HG03442 (cell line): Measurements from ENCODE around the gene BMAL1.

Experiments
- ATAC-seq: cut with Tn5 transposase; IDR thresholded peaks from one replicate; pipeline ENCODE4 v1.9.1; 2021; ENCODE audit warnings: mild to moderate bottlenecking, moderate library complexity; ENCODE audit not compliant: unreplicated experiment

The BMAL1 gene

DNA sequence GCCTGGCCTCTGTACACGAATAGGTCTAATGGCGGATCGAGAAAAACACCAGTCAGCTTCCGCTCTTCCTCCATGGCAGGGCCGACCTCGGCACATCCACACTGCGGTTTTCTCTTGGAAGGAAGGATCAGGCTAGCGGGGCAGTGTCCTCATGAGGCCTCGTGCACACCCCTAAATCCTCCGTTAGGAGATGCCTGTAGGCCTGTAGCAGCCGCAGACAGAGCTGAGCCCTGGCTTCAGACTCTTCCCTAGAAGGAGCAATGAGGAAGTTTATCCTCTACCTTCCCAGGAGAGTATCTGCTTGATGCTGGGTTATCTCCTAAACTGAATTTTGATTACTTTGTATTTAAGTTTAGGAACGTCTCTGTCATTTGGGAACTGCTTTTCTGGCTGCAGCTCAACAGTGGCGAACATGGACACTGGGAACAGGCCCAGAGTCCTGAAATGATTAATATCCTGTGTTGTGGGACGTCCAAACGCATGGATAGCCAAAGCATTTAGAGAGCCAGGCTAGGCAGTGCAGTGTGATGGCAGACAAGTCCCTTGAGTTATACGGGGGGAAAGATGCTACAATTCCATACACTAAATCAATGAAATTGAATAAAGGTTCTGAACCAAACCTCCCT is 16.5 kb upstream of the BMAL1 start:
- ATAC-seq: no peak

DNA sequence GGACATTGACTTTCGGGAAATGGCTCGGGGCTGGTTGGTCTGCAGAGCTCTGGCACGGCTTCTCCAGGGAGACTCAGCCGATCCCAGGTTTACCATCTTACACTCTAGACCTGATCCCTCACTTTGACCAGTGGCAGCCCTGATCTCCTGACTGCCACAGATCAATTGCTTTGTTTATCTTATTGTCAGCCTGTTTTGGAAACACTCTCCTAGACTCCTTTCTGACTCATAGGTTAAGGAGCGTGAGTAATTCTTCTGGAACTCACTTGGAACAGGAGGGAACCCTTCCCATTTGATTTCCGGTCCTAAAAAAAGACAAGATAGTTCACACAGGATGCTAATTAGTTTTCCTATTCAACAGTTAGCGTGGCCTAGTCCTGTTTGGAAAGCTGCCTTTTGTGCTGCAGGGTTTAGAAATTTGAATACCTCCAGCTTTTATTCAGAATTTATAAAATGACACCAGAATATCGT is 16.0 kb upstream of the BMAL1 start:
- no peak for ATAC-seq

DNA sequence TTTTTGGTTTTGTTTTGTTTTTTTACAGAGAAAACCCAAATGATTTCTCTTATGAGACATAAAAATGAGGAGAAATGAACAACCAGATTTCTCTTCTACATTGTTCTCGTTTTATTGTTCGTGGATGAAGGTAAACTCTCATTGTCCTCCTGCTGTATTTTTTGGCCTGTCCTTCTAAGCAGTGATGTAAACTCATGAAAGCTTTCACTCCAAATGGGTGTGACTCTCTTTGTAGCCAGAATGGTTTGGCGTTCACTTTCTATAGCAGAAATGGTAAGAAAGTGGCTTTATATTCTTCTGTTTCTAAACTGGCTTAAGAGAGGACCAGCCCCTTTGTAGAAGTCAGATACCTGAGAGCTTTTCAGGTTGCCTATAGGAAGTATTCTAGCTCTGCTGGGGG is 15.5 kb upstream of the BMAL1 start:
- no peak for ATAC-seq

DNA sequence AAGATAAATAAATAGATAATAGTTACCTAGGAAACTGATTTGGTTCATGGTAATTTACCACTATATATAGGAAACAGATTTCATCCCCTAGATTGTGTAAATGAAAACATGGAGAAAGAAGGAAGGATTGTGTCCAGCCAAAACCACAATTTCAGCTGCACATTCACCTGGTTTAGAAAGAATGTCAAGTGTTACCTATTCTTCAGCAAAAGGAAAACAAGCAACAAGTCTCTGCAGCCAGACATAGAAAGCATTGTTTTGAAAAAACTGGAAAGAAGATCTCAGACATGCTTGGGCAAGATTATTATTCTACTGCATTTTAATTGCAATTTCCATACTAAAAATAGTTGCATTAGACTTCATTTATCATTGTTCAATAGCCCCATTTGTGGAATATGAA is 8.8 kb upstream of the BMAL1 start:
- ATAC-seq: no peak

DNA sequence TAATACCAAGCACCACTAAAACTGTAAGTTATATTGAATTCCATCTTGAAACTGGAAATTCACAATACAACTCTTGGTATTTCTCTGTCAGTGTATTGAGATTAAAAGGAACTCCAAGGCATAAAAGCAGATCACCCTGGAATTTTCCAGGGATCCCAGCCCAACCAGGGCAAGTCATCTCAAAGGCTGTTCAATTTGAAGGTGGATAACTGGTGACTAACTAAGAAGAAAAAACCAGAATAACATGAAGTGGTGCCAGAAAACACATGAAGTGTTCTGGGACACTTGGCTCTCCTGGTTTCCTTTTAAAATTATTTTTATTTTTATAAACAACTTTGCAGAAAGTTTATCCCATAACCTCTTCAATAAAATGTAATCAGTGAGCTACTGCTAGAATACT is 7.8 kb upstream of the BMAL1 start:
- ATAC-seq: no peak

DNA sequence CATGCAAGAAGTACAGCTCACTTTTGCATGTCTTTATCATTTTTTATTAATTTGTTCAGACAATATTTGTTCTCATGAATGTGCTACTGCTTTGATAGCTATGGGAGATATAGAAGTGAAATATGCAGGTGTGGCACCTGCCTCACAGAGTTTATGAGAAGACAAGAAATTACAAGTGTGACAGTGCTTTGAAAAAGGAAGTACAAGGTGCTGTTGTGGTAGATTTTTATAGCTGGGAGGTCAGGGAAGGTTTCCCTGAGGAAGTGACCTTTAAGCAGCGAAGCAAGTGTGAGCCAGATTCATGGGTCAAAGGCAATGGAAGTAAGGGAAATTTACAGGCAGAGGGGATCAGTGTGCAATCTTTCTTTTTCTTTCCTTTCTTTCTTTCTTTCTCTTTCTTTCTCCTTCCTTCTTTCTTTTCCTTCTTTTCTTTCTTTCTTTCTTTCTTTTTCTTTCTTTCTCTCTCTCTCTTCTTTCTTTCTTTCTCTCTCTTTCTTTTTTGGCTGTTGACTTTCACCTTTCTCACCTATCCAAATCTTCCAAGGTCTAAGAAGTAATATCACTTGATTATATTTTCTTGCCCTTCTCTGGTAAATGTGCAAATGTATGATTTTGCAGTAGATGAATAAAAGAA is 6.4 kb upstream of the BMAL1 start:
- ATAC-seq: no peak

DNA sequence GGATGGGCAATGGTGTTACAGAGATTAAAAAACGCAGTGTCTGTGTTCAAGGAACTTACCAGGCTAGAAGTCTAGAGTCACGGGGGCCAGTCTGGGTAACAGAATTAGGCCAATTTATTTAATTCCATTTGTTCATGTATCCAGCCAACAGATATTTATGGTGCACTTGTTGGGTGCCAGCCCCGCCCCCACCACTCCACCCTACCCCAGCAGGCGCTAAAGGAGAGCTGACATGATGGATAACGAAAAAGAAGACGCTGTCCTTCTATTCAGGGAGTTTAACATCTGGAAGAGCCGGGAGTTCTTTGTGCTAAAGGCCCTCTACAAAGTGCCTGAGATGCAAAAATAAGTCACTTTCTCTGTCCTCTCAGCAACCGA is 1.1 kb upstream of the BMAL1 start:
- no peak for ATAC-seq

DNA sequence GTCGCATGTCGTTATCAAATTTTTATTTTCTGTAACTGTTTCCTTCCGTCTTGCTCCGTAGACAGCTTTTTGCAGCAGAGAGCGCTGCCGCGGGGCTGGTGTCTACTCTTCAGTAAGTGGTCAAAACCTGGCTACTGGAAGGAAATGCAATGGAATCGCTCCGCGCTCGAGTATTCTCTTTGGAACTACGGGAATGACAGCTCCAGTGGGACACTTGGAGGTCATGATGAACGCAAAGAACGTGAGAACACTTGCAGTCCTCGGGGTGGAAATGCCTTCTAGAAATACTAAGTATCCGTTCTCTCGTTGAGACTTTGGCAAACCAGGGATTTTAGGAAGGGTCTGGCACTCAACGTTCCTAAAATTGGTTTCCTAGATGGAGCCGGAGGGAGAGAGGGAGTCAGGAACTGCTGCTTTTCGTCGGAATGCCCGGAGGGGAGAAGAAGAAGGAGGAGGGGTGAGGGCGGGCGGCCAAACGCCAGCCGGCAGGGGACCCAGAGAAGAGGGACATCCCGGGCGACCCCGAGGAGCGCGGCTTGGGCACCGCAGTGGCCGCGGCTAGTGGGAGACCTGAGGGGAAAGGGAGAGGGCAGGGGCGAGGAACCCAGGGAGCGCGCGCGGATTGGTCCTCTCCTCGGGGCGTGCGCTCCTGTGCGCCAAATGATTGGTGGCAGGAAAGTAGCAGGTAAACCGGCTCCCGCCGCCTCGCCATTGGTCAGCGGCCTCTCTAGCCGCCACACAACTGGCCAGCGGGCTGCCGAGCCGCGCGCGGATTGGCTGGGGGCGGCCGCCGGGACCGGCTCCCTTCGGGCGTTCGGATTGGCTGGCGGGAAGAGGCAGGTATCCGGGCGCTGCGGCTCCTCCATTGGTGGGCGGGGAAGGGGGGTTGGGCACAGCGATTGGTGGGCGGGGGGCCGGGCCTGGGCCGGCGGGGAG is 490 bp upstream of the BMAL1 start:
- ATAC-seq: peak; percentile 87

DNA sequence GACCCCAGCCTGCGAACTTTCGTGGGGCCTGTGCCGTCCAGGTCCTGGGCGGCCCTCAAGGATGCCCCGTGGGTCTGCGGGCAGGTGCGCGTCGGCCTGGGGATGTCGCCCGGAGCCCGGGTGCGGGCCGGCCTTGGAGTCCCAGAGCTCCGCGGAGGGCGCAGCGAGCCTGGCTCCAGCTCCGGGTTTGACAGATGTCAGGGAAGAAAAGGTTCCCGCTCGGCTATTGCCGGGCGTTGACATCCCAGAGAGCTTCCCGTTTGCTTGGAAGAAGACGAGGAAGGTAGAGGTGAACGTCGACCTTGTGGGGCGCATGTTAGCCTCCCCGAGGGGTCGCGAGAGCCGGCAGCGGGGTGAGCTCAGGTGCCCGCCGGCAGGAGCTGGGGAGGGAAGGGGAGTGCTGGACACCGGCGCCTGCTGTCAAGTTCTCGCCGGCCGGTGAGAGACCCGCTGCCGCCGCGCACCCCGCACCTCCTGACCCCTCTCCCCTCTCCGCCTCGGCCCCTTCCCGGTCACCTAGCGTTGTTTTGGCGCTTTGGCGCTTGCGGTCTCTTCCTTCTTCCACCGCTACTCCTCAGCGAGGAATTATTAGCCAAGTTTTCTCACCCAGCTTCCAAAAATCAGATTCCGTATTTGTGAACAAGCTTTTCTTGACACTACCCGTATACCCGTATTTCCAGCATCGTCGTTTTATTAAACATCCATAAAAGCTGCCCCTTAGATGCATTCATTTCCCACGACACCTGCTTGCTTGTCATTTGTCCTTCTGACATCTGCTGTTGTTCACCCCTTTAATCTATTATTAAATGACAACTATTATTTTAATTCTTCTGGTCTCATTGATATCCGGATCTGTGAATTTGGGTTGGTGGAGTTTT is 1.3 kb downstream of the BMAL1 start:
- ATAC-seq: no peak

DNA sequence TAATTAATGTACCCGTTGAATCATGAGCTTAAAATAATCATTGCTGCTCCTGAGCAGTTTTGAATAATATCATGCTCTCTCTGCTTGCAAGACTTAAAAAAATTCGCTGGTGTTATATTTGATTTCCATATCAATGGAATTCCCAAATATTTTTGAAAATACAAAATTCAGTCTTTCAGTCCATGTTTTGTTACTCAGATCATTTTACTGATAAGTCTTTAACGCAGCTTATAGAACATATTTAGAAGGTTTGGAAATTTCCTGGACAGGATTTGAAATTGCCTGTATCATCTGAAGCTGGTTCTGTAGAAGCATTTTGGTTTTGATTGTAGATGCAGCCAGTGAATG is 1.9 kb downstream of the BMAL1 start:
- ATAC-seq: no peak

DNA sequence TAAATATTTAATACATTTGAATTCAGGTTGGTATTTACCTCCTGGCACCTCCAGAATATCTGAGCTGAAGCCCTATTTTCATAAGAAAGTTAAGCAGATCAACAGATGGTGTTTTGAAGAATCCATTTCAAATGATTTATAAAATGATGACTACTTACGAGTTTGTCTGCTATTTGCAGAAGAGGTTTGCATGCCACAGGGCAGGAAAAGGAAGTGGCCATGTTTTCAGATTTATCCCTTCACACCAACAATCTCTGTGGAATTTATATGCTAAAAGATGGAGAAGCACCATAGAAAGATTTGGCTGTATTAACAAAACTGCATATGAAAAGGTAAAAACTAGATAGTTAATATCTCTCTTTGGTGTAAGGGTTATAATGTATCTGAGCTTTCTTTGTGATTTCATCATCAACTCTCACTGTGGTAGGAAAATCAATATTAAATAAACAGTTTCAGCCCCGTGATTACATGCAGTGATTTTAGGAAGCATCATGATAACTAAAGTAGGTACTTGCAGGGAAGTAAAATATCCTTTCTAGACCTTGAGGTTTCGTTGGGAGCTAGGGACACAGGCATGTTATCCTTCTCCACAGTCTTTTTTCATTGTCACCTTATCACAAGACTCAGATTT is 2.6 kb downstream of the BMAL1 start:
- no peak for ATAC-seq

DNA sequence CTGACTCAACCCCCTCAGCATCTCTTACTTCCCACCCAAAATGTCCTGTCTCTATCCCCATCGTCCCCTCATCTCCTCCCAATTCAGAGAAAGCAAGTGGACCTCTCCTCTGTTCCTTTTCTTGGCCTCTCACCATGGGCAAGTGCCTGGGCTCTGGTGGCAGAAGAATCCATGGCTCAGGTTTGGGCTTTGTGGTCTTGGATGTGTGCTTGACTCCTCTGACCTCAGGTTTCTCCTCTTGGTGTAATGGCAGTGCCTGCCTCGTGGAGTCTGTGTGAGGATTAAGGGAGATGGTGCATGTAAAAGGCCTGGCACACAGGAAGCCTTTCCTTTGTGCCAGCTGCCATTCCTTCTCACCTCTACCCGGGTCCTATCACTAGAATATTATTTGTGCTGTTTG is 3.2 kb downstream of the BMAL1 start:
- no peak for ATAC-seq

DNA sequence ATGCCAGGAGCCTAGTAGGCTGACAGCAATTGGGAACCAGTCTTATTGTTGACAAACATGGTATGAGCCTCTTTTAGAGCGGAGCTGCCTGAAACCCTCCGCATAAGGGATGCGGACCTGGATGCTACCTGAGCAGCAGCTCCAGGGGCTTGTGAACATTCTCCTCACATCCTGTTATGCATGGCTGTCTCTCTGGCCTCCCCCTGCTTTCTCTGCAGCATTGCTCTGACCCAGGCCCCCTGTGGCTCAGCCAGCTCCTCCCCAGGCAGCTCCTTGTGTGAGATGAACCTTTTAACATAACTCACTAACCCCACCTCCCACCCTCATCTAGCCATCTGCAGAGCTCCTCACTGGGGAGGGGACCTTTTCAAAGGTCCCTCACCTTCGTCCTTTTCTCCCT is 6.0 kb downstream of the BMAL1 start:
- no peak for ATAC-seq

DNA sequence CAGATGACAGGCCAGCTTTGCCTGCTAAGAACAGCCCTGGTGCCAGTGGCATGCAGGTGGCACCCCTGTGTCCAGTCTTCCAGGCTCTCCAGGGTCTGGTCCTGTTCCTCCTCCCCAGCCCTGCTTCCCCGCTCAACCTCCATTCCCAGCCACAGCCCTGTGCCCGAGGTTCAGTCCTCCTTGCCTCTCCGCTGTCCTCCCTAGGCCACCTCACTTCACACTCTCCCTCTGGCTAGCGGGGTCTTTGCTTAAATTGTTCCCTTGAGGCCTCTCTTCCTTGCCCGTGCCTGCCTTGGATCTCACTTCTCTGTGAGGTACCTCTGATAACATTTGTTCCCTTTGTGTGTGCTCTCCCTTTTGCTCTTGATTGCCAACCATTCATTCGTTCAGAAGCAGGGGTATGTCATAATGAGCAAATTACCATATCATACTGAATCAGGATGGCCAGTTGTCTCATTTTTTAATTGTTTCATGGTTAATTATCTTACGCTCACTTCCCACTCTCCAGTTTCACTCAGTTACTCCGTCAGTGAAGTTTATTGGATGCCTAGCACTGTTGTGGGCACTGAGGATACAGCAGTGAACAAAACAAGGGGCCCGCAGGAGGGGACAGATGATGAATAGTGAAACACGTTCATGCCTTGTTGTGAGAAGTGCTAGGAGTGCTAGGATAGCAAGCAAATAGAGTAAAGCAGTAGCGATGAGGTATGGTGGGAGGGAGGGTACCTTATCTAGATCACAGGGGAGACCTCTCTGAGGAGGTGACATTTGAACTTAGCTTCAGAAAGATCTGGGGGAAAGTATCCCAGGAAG is 7.4 kb downstream of the BMAL1 start:
- ATAC-seq: no peak

DNA sequence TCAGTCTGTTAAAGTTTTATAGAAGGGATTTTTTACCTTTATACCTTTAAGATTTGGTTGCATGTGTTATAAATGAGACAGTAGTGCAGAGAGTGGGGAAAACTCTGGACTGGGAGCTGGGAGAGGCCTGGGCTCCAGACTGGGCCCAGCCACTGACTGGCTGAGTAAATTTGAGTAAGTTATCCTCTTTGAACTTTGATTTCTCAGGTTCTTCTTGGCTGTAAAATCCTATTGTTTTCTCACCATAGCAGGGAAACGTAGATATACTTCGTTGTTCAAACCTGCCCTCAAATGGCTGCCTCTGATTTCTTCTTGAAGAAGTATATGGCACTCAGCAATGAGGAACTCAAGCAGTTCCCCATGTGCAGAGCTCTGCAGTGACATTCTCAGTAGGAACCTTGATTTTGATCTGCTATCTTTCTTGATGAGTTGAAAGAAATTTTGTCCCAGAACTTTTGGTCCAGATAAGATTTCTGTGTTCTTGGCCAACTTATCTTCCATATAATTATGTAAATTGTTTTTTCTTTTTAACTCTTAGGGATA is 8.8 kb downstream of the BMAL1 start:
- no peak for ATAC-seq

DNA sequence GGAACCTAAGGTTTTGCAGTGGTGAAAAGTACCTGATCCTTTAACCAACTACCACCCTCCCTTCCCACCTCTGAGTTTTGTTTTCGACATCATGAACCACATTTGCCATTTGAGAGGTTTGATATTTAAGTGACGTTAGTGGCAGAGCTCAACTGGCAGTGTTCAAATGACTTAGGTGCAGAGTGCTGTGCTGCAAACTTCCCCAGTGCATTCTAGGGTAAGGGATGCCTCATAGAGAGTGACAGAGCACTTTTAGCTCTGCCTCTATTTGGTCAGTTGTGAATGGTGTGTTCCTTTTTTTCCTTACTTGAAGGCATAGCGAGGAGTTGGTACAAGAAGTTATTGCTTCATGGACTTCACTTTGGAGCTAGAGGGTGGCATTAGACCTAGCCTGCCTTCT is 9.4 kb downstream of the BMAL1 start:
- ATAC-seq: no peak

DNA sequence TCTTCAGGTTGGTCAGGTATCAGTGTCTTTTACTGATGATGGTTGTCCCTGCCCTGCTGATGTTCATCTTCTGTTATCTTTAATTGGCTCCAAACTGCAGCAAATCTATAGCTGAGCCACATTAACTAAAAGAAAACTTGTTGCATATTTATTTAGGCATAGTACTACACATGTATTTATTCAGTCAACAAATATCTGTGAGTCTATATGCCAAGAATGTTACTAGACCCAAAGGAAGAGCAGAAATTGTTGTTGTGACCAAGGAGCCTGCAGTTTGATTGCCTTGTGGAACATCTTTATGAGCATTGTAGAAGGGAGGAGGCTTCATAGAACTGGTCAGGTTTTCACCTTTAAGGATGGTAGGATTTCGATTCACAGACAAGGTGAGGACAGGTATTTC is 10.1 kb downstream of the BMAL1 start:
- ATAC-seq: no peak

DNA sequence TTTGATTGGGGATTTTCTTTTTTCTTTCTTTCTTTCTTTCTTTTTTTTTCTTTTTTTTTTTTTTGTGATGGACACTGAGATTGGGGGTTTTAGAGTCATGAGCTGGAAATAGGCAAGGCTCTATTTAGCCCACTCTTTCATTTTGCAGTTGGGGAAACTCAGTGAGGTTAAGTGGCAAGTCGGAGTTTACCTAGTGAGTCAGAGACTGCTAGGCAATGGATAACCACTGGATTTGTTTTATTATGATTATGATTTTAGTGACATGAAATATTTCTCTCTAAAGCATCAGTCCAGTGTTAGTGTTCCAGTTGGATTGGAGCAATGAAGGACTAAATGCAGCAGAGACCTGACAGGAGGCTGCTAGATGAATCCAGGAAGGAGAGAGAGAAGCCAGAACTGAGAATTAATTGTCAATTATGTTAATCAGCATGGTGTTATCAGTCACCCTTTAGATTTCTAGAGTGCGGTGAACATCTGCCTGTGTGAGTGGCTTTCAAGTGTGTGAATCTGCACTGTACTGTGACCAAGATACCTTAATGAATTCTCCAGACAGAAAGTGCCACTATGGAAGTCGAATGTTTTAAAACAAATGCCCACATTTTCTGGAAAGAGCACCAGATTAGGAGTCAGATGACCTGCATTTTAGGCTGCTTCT is 10.9 kb downstream of the BMAL1 start:
- no peak for ATAC-seq

DNA sequence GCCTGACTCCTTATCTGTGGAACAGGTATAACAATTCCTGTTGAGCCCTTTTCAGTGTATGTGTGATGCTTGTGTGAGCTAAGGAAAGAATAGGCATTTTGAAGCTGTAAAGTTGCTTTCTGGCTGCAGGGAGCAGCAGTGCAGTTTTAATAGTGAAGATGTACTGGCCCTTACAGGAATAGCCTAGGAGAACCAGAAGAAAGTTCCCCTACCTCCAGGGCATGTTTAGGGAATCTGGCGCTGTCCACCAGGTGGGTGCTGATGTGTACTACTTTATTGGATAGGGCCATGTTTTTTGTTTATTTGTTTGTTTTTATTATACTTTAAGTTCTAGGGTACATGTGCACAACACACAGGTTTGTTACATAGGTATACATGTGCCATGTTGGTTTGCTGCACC is 11.5 kb downstream of the BMAL1 start:
- ATAC-seq: no peak
